Neutrophil (primary cell): ENCODE data around the gene CLPX.

Source experiments
- H3K27ac ChIP-seq: fragments of 200-600 bp; sonication (generic); 2 replicates; pipeline ENCODE4 v1.5.1; 2016; ENCODE audit warnings: mild to moderate bottlenecking, moderate library complexity
- H3K27me3 ChIP-seq: fragments of 200-600 bp; sonication (generic); 2 replicates; pipeline ENCODE4 v1.6.0; 2016; ENCODE audit warnings: mild to moderate bottlenecking
- H3K36me3 ChIP-seq: fragments of 200-600 bp; sonication (generic); 2 replicates; pipeline ENCODE4 v1.5.1; 2017
- H3K4me1 ChIP-seq, 2 experiments: fragments of 200-600 bp in 1 of 2; sonication (generic) in 1 of 2; 1 replicate in 1 of 2; 2 replicates in 1 of 2; pipeline versions ENCODE4 v1.5.1 to v1.6.1; 2013 to 2016; ENCODE audit warnings: low read depth in 1 of 2, low read length in 1 of 2, mild to moderate bottlenecking in 1 of 2, moderate library complexity in 1 of 2; ENCODE audit not compliant: control insufficient read depth in 1 of 2, insufficient read depth in 1 of 2
- H3K4me3 ChIP-seq, 2 experiments: fragments of 200-600 bp in 1 of 2; sonication (generic) in 1 of 2; 1 replicate in 1 of 2; 2 replicates in 1 of 2; pipeline ENCODE4 v1.5.1; 2013 to 2016; ENCODE audit warnings: low read depth in 1 of 2, low read length in 1 of 2, mild to moderate bottlenecking in 1 of 2, moderate library complexity in 1 of 2
- H3K9me3 ChIP-seq: fragments of 200-600 bp; sonication (generic); 2 replicates; pipeline ENCODE4 v1.5.1; 2016
- TF ChIP-seq, protein P1 (sequence below): fragments of 200-600 bp; sonication (generic); IDR thresholded peaks from 2 replicates; pipeline ENCODE4 v1.5.1; 2016; ENCODE audit warnings: antibody characterized with exemption

The CLPX gene

DNA sequence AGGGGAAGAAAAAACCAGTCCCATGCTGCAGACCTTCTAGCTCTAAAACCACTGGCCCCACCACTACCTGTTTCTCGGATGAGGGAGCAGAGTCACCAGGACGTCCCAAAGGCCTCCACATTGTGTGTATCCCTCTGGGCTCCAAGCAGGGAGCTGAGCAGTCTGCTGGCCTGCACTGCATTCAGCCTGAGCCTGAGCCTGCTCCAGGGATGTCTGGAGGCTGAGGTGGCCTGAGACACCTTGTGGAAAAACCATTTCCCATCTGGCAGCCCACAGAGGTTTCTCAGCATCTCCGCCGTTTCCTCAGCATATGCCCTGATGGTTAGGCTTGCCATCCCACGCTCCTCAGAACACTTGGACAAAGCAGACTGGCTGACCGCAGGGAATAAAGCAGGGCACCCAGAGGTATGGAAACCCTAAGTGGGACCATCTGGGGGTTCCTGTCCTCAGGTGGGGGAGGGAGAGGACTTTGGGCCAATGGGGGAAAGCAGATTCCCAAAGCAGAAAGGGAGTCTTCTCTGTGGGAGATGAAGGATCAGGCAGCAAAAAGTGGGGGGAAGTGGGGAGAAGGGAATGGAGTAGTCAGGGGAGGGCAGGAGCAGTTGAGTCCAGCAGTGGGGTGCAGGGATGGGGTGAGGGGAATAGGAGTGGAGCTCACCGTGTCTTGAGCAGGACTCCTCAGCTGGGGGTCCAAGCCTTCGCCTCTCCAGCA is 25.8 kb upstream of the CLPX start, which contains the start of gene CILP:
TSS of gene CILP (minus strand) at position 704 of the 712 bp plus-strand sequence. CDS start 1,718 bp downstream, outside the sequence.
- no peak within 1 kb of the TSS for H3K4me3 ChIP-seq
- H3K27ac ChIP-seq = no peak within 1 kb of the TSS
- TF ChIP-seq, protein P1, sequence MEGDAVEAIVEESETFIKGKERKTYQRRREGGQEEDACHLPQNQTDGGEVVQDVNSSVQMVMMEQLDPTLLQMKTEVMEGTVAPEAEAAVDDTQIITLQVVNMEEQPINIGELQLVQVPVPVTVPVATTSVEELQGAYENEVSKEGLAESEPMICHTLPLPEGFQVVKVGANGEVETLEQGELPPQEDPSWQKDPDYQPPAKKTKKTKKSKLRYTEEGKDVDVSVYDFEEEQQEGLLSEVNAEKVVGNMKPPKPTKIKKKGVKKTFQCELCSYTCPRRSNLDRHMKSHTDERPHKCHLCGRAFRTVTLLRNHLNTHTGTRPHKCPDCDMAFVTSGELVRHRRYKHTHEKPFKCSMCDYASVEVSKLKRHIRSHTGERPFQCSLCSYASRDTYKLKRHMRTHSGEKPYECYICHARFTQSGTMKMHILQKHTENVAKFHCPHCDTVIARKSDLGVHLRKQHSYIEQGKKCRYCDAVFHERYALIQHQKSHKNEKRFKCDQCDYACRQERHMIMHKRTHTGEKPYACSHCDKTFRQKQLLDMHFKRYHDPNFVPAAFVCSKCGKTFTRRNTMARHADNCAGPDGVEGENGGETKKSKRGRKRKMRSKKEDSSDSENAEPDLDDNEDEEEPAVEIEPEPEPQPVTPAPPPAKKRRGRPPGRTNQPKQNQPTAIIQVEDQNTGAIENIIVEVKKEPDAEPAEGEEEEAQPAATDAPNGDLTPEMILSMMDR = no peak
- no peaks in the 10 kb centered on the region for H3K9me3 ChIP-seq
- H3K4me1 ChIP-seq = no peaks in the 10 kb centered on the region
- no peaks in the 10 kb centered on the region for H3K27me3 ChIP-seq
- H3K36me3 ChIP-seq = no peaks in the 10 kb centered on the region

DNA sequence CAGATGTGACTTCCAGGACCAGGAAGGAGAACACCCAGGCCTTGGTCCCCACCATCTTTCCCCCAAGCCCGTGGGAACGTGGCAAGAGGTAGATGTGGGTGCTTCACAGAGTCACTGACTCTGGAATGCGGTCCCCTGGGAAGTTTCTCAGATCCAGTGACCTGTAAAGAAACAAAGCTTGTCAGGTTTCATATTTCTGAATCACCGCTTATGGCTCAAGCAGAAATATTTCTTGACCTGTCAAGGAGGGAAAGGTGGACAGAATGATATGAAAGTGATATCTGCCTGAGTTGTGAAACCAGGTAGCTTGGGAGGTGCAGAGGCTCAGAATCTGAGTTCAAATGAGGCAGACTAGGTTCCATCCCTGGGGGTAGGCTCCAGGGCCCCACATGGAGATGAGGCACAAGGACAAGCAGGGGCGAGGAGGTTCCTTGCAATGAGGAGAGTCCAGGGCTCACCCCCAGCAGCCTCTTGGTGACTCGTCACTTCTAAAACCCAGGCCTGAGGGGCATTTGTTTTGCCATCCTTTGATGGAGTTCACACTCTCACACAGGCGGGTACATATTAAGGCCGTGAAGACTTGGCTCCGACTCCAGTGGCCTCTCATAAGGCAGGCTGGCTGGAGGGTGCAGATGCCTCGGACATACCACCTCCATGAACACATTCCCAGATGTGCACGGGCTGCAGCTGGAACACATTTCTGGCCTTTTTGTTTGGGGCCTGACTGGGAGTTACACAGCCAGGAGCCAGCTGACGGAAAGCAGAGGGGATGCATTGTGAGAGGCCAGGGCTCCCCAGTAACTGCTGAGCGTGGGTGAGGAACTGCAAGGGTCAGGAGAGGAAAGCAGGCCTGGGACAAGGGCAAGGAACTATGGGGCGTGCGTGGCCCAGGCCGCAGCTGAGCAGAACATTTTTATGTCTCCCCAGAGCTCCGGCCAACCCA is 24.8 kb upstream of the CLPX start:
- no peak overlapping the region for H3K4me3 ChIP-seq
- H3K4me1 ChIP-seq = no peaks in the 10 kb centered on the region
- H3K27ac ChIP-seq = no peak overlapping the region
- H3K36me3 ChIP-seq = no peaks in the 10 kb centered on the region
- no peaks in the 10 kb centered on the region for H3K27me3 ChIP-seq
- no peaks in the 10 kb centered on the region for H3K9me3 ChIP-seq
- TF ChIP-seq, protein P1 = no peak

GRCh38 chr15:65208647-65209046 is 23.5 kb upstream of the CLPX start:
- TF ChIP-seq, protein P1 = no peak
- H3K4me3 ChIP-seq = no peak overlapping the region
- no peaks in the 10 kb centered on the region for H3K27me3 ChIP-seq
- no peaks in the 10 kb centered on the region for H3K4me1 ChIP-seq
- H3K27ac ChIP-seq = no peak overlapping the region
- H3K9me3 ChIP-seq = no peaks in the 10 kb centered on the region
- H3K36me3 ChIP-seq = no peaks in the 10 kb centered on the region

DNA sequence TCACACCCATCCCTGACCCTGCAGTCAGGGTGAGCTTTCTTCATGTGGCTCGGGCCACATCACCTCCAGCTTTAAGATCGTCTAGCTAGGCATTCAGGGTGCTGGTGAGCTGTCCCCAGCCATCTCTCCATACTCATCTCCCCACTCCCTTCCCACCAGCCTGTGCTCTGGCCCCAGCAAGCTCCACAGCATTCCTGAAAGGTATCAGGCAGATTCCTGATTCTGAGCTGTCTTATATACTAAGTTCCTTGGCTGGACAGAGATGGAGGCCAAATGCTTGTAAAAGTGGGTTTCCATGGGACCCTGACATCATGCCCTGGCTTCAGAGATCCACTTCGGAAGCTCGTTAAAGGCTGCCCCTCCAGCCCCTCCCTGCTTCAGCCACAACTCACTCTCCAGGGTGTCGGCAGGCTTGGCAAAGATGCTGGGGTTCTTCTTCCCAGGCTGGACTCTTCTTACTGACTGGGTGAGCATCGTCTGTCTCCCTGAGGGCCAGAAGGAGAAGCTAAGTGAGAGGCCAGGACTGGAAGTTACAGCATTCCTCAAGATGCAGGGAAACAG is 22.2 kb upstream of the CLPX start:
- Histone ChIP-seq H3K4me1 (no peaks in the 10 kb centered on the region), H3K36me3 (no peaks in the 10 kb centered on the region), H3K4me3 (no peak overlapping the region), H3K27me3 (no peaks in the 10 kb centered on the region), H3K27ac (no peak overlapping the region), H3K9me3 (no peaks in the 10 kb centered on the region)
- TF ChIP-seq, protein P1 = no peak

GRCh38 chr15:65206750-65207149 is 21.6 kb upstream of the CLPX start:
- Histone ChIP-seq H3K9me3 (no peaks in the 10 kb centered on the region), H3K27me3 (no peaks in the 10 kb centered on the region), H3K27ac (no peak overlapping the region), H3K4me1 (no peaks in the 10 kb centered on the region), H3K4me3 (no peak overlapping the region), H3K36me3 (no peaks in the 10 kb centered on the region)
- TF ChIP-seq, protein P1 = no peak
